Measurements from ENCODE around the gene OS9. TPM values are rescaled to one million over a fixed set of nuclear protein-coding genes. Genes with fewer than 3 reads are reported as not detected.
"Not testable (repeated sequence)": the region's sequence is repeated elsewhere in the genome, so short reads cannot be mapped to it uniquely, and the experiment has no call there.

The OS9 gene
- total RNA-seq, 1 experiment from 2014 or later, result 145 TPM

DNA sequence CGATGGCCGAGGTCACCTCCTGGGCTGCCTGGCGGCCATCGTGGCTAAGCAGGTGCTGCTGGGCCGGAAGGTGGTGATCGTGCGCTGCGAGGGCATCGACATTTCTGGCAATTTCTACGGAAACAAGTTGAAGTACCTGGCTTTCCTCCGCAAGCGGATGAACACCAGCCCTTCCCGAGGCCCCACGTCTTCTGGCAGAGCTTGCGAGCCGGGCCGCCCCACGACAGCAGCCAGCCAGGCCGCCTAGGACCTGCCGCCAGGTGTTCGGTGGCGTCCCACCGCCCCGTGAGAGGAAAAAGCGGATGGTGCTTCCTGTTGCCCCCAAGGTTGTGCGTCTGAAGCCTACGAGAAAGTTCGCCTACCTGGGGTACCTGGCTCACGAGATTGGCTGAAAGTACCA lies 19.2 kb upstream of the OS9 start:
- Histone ChIP-seq H3K36me3 (ENCODE audit: low read depth, low read length) (no peaks in the 10 kb centered on the region), H4K20me1 (ENCODE audit: low read length) (no peaks in the 10 kb centered on the region), H2AFZ (ENCODE audit: low read length) (no peak overlapping the region), H3K79me2 (ENCODE audit: low read length) (no peaks in the 10 kb centered on the region), H3K4me2 (ENCODE audit: low read length) (no peak overlapping the region), H3K4me3 (ENCODE audit: low read length) (no peak overlapping the region), H3K9me3 (ENCODE audit: low read length) (no peaks in the 10 kb centered on the region), H3K27me3 (ENCODE audit: low read length) (no peaks in the 10 kb centered on the region; the same call in 1 of the 2 replicates), H3K27ac (ENCODE audit: low read length) (no peak overlapping the region), H3K9me2 (replicated peaks; ENCODE audit: low read length) (no peaks in the 10 kb centered on the region), H3K9ac (ENCODE audit: low read length) (no peak overlapping the region), H3K4me1 (ENCODE audit: insufficient read depth, low read length) (no peaks in the 10 kb centered on the region), H3F3A (ENCODE audit: low read length, unreplicated experiment) (no peaks in the 10 kb centered on the region)
- ChIA-PET POLR2A (ENCODE audit: unreplicated experiment) (no interaction called here), CTCF (no interaction called here)
- intact Hi-C loops (cut with micrococcal nuclease), result no loop called here
- TF ChIP-seq CTCF (conservative IDR thresholded peaks at IDR 0.05; ENCODE audit: low read depth, low read length) (no peak), EZH2 (IDR thresholded peaks at IDR 0.05; ENCODE audit: low read length, unreplicated experiment) (no peak), EZH2phosphoT487 (IDR thresholded peaks at IDR 0.05; ENCODE audit: borderline replicate concordance, low read length) (no peak)
- BruUV-seq (replicated peaks), result no TSS peak
- DNase-seq (no peak), ATAC-seq (no peak)

DNA sequence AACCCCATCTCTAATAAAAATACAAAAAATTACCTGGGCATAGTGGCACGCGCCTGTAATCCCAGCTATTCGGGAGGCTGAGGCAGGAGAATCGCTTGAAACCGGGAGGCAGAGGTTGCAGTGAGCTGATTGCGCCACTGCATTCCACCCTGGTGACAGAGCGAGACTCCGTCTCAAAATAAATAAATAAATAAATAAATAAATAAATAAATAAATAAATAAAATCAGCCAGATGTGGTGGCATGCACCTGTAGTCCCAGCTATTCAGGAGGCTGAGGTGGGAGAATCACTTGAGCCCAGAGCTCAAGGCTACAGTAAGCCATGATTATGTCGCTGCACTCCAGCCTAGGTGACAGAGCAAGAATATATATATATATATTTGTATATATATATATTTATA lies 16.0 kb upstream of the OS9 start:
- H4K20me1 ChIP-seq (ENCODE audit: low read length); H3F3A ChIP-seq (ENCODE audit: low read length, unreplicated experiment); H3K9me3 ChIP-seq (ENCODE audit: low read length); H3K9me2 ChIP-seq (replicated peaks; ENCODE audit: low read length); DNase-seq; H3K4me1 ChIP-seq (ENCODE audit: insufficient read depth, low read length); H3K79me2 ChIP-seq (ENCODE audit: low read length); BruUV-seq (replicated peaks); intact Hi-C loops (cut with micrococcal nuclease); H3K9ac ChIP-seq (ENCODE audit: low read length); ATAC-seq; H3K36me3 ChIP-seq (ENCODE audit: low read depth, low read length); H2AFZ ChIP-seq (ENCODE audit: low read length); H3K4me3 ChIP-seq (ENCODE audit: low read length); H3K27ac ChIP-seq (ENCODE audit: low read length); H3K27me3 ChIP-seq (ENCODE audit: low read length); POLR2A ChIA-PET (ENCODE audit: unreplicated experiment); H3K4me2 ChIP-seq (ENCODE audit: low read length): not testable (repeated sequence)
- CTCF ChIA-PET, result interaction anchor here (1.0 kb wide), 1 partner anchor 14 kb away, joined by 3 read pairs; no protein-coding TSS in a partner anchor

DNA sequence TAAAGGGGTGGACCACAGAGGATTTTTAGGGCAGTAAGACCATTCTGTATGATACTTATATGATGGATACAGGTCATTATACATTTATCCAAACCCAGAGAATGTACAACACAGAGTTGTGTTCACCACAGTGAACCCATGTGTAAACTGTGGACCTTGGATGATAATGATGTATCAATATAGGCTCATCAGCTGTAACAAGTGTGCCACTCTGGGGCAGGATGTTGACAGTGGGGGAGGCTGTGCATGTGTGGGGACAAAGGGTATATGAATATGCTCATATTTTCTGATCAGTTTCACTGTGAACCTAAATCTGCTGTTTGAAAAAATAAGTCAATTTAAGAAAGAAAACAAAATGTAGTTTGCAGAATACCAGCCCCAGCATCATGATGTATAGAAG lies 14.2 kb upstream of the OS9 start:
- no peak overlapping the region for H3K4me3 ChIP-seq (ENCODE audit: low read length)
- no peak overlapping the region for H3K4me2 ChIP-seq (ENCODE audit: low read length)
- ATAC-seq (no peak), DNase-seq (no peak)
- H3K36me3 ChIP-seq (ENCODE audit: low read depth, low read length), result no peaks in the 10 kb centered on the region
- no TSS peak for BruUV-seq (replicated peaks)
- H3K27ac ChIP-seq (ENCODE audit: low read length), result no peak overlapping the region
- no peak overlapping the region for H3K9ac ChIP-seq (ENCODE audit: low read length)
- CTCF ChIA-PET, result no interaction called here
- H2AFZ ChIP-seq (ENCODE audit: low read length), result no peak overlapping the region
- no peaks in the 10 kb centered on the region for H3F3A ChIP-seq (ENCODE audit: low read length, unreplicated experiment)
- intact Hi-C loops (cut with micrococcal nuclease), result no loop called here
- POLR2A ChIA-PET (ENCODE audit: unreplicated experiment), result no interaction called here
- no peaks in the 10 kb centered on the region for H3K79me2 ChIP-seq (ENCODE audit: low read length)
- no peaks in the 10 kb centered on the region for H3K4me1 ChIP-seq (ENCODE audit: insufficient read depth, low read length)
- H3K9me3 ChIP-seq (ENCODE audit: low read length), result no peaks in the 10 kb centered on the region
- peaks cover 6% of the 10 kb centered on the region; the same call in 1 of the 2 replicates for H3K27me3 ChIP-seq (ENCODE audit: low read length)
- TF ChIP-seq CTCF (conservative IDR thresholded peaks at IDR 0.05; ENCODE audit: low read depth, low read length), result no peak
- no peaks in the 10 kb centered on the region for H3K9me2 ChIP-seq (replicated peaks; ENCODE audit: low read length)
- H4K20me1 ChIP-seq (ENCODE audit: low read length), result no peaks in the 10 kb centered on the region

Data from PC-3 (cell line).